HepG2 (cell line): ENCODE measurements around the gene VTN. TPM values are rescaled to one million over a fixed set of nuclear protein-coding genes. Genes with fewer than 3 reads are reported as not detected.

Experiments used
- BCL6 ChIP-seq: IDR thresholded peaks from 2 replicates; pipeline ENCODE4 v1.6.1; 2016; ENCODE audit warnings: missing genetic modification reagents, missing compliant biosample characterization
- CREBL2 ChIP-seq: sonication (generic); formaldehyde crosslinking; IDR thresholded peaks from 2 replicates; pipeline ENCODE4 v1.8.1; 2023; ENCODE audit warnings: missing genetic modification reagents, mild to moderate bottlenecking, borderline replicate concordance
- FOXJ3 ChIP-seq: sonication (generic); formaldehyde crosslinking; IDR thresholded peaks from 2 replicates; pipeline ENCODE4 v1.4.0; 2020; ENCODE audit warnings: missing genetic modification reagents, mild to moderate bottlenecking, borderline replicate concordance
- IKZF4 ChIP-seq: sonication (generic); formaldehyde crosslinking; IDR thresholded peaks from 2 replicates; pipeline ENCODE4 v1.5.1; 2020; ENCODE audit warnings: borderline replicate concordance, mild to moderate bottlenecking, low read depth, missing genetic modification reagents; ENCODE audit errors: not compliant biosample characterization
- MAFF ChIP-seq: IDR thresholded peaks from 2 replicates; pipeline ENCODE4 v1.6.1; 2011; ENCODE audit warnings: low read depth, low read length, improper control_type of control experiment
- MEIS2 ChIP-seq: sonication (generic); formaldehyde crosslinking; IDR thresholded peaks from 2 replicates; pipeline ENCODE4 v1.9.0; 2021; ENCODE audit warnings: mild to moderate bottlenecking, missing genetic modification reagents
- RARG ChIP-seq: sonication (generic); formaldehyde crosslinking; IDR thresholded peaks from 2 replicates; pipeline ENCODE4 v1.4.0; 2020; ENCODE audit warnings: low read depth, mild to moderate bottlenecking, missing genetic modification reagents
- ZBTB34 ChIP-seq: sonication (generic); formaldehyde crosslinking; IDR thresholded peaks from 2 replicates; pipeline ENCODE4 v1.8.0; 2022; ENCODE audit warnings: mild to moderate bottlenecking, missing genetic modification reagents
- ZBTB40 ChIP-seq, 2 experiments: fragments of 450-650 bp in 1 of 2; sonication (generic) in 1 of 2; formaldehyde crosslinking in 1 of 2; IDR thresholded peaks; 2 replicates each; pipeline versions ENCODE4 v1.6.1 to v1.8.0; 2016 to 2022; ENCODE audit warnings: antibody characterized with exemption in 1 of 2, mild to moderate bottlenecking in 1 of 2, missing genetic modification reagents in 1 of 2
- ZFP36 ChIP-seq: fragments of 150-350 bp; IDR thresholded peaks from 2 replicates; pipeline ENCODE4 v1.6.1; 2018; ENCODE audit warnings: borderline replicate concordance, low read length, low read depth; ENCODE audit not compliant: partially characterized antibody
- ZNF329 ChIP-seq: sonication (generic); formaldehyde crosslinking; IDR thresholded peaks from 2 replicates; pipeline ENCODE4 v1.9.0; 2021; ENCODE audit warnings: low read depth, mild to moderate bottlenecking, missing genetic modification reagents
- ZNF512 ChIP-seq: sonication (generic); formaldehyde crosslinking; IDR thresholded peaks from 2 replicates; pipeline ENCODE4 v1.4.0; 2020; ENCODE audit warnings: mild to moderate bottlenecking, missing genetic modification reagents
- ZNF709 ChIP-seq: sonication (generic); formaldehyde crosslinking; IDR thresholded peaks from 2 replicates; pipeline ENCODE4 v1.5.0; 2020; ENCODE audit warnings: mild to moderate bottlenecking, missing genetic modification reagents
- ZNF879 ChIP-seq: sonication (generic); formaldehyde crosslinking; IDR thresholded peaks from 2 replicates; pipeline ENCODE4 v1.8.1; 2023; ENCODE audit warnings: missing genetic modification reagents
- polyA plus RNA-seq, 8 experiments: library from polyadenylated mRNA; depleted of rRNA in 3 of 8; stranded (reverse) in 7 of 8; unstranded in 1 of 8; fragments of >200 nt; fragmentation: Illumina TruSeq in 4 of 8; extraction: Trizol in 4 of 8; gene quantifications; 2 replicates each; pipeline versions ENCODE4 v1.2.1 to v1.2.3, GENCODE V29; 2011 to 2016; ENCODE audit warnings: low read depth in 4 of 8, missing spikeins in 1 of 8, mixed read lengths in 1 of 8; ENCODE audit not compliant: insufficient read depth in 1 of 8
- total RNA-seq, 5 experiments: library from RNA; depleted of rRNA; stranded (reverse); fragments of >200 nt; fragmentation: Illumina TruSeq; extraction: Trizol; gene quantifications; 2 replicates each; pipeline ENCODE4 v1.2.3, GENCODE V29; 2016; ENCODE audit warnings: low read depth in 1 of 5

Gene VTN
- total and polyA plus RNA-seq, 2 of the 13 experiments (the other 11 are each of a cell fraction or from before 2014, with no cell fraction given), result 108 to 131 TPM

- peak; percentile 75; the same call in 1 of the 2 replicates for TF ChIP-seq ZBTB34
- peak; percentile 12; the same call in 1 of the 2 replicates for TF ChIP-seq MEIS2 (CRISPR knock-in tag)
- TF ChIP-seq IKZF4 (CRISPR knock-in tag), result no peak
- TF ChIP-seq MAFF, result no peak
- TF ChIP-seq ZNF329 (CRISPR knock-in tag), result no peak
- no peak for TF ChIP-seq RARG (CRISPR knock-in tag)
- TF ChIP-seq ZNF879 (CRISPR knock-in tag), result no peak
- peak; percentile 20; the same call in 1 of the 2 replicates for TF ChIP-seq FOXJ3 (CRISPR knock-in tag)
- TF ChIP-seq ZNF709 (CRISPR knock-in tag), result peak; percentile 76; the same call in 1 of the 2 replicates
- TF ChIP-seq ZNF512 (CRISPR knock-in tag), result no peak
- TF ChIP-seq ZBTB40 (IDR thresholded peaks at IDR 0.05), result peak; percentile 97
- peak; percentile 68 for TF ChIP-seq ZBTB40 (CRISPR knock-in tag; IDR thresholded peaks at IDR 0.05)
- no peak; the same call in 1 of the 2 replicates for TF ChIP-seq BCL6
- no peak for TF ChIP-seq CREBL2 (CRISPR knock-in tag)
- TF ChIP-seq ZFP36, result no peak
Measured at GRCh38 chr17:28357061-28357900, 12.8 kb downstream of the VTN start, which contains the start of gene POLDIP2 (continued).
